Lower lobe of right lung (tissue), 2 donors: ENCODE results near the gene KXD1. TPM values are rescaled to one million over a fixed set of nuclear protein-coding genes. Genes with fewer than 3 reads are reported as not detected.
"Not testable (repeated sequence)": the region's sequence is repeated elsewhere in the genome, so short reads cannot be mapped to it uniquely, and the experiment has no call there.

Experiments
- ATAC-seq, 2 donors: fragments of 200-7000 bp; cut with Tn5 transposase; one replicate each; pipeline ENCODE4 v1.9.1; 2020 to 2022; ENCODE audit warnings: mild to moderate bottlenecking in 2 of 2, moderate library complexity in 2 of 2
- DNase-seq: peaks from one replicate; pipeline ENCODE4 v3.0.0-alpha.2; 2020
- H3K27ac ChIP-seq: fragments of 200-600 bp; one replicate; pipeline ENCODE4 v1.8.0; 2022
- H3K27me3 ChIP-seq: fragments of 200-600 bp; one replicate; pipeline ENCODE4 v1.8.0; 2022; ENCODE audit warnings: low read depth
- H3K36me3 ChIP-seq: fragments of 200-600 bp; one replicate; pipeline ENCODE4 v1.8.0; 2022; ENCODE audit warnings: mild to moderate bottlenecking
- H3K4me1 ChIP-seq: fragments of 200-600 bp; one replicate; pipeline ENCODE4 v1.8.0; 2022
- H3K4me3 ChIP-seq: fragments of 200-600 bp; one replicate; pipeline ENCODE4 v1.8.0; 2022; ENCODE audit warnings: mild to moderate bottlenecking
- H3K9me3 ChIP-seq: fragments of 200-600 bp; one replicate; pipeline ENCODE4 v1.8.0; 2022
- CTCF ChIP-seq: fragments of 200-600 bp; IDR thresholded peaks from one replicate; pipeline ENCODE4 v1.8.0; 2022; ENCODE audit warnings: antibody characterized with exemption, mild to moderate bottlenecking
- intact Hi-C: fragments of 100-400 bp; cut with DNase I; formaldehyde crosslinking; loops from one replicate; pipeline ENCODE4 v1.11.0; 2022
- total RNA-seq: library from RNA; stranded (reverse); fragmentation: NEBNext Ultra II Directional; extraction: Animal tissue kit (Norgen Biotek cat#: 25700); gene quantifications from one replicate; pipeline ENCODE4 v1.2.1, GENCODE V29; 2021
- donor health status: DM: no; HTN: yes; CAD: no; lungs with severe emphysema.

Gene KXD1
- total RNA-seq, 1 donor from 2014 or later, result 71.9 TPM

GRCh38 chr19:18536475-18536874 is 21.2 kb upstream of the KXD1 start:
- ATAC-seq (no peak), DNase-seq (no peak)
- no peak overlapping the region for H3K4me3 ChIP-seq
- no peak overlapping the region for H3K27ac ChIP-seq
- H3K4me1 ChIP-seq, result peaks cover under 1% of the 10 kb centered on the region
- peaks cover 94% of the 10 kb centered on the region for H3K36me3 ChIP-seq
- no peaks in the 10 kb centered on the region for H3K9me3 ChIP-seq
- intact Hi-C loops, result no loop called here
- no peaks in the 10 kb centered on the region for H3K27me3 ChIP-seq
- no peak for TF ChIP-seq CTCF

GRCh38 chr19:18537431-18537830 is 20.2 kb upstream of the KXD1 start:
- no peaks in the 10 kb centered on the region for H3K27me3 ChIP-seq
- intact Hi-C loops, result no loop called here
- H3K4me3 ChIP-seq, result no peak overlapping the region
- DNase-seq (no peak), ATAC-seq (no peak)
- H3K36me3 ChIP-seq, result peaks cover 86% of the 10 kb centered on the region
- no peak overlapping the region for H3K27ac ChIP-seq
- no peak for TF ChIP-seq CTCF
- H3K9me3 ChIP-seq, result no peaks in the 10 kb centered on the region
- peaks cover 10% of the 10 kb centered on the region for H3K4me1 ChIP-seq

GRCh38 chr19:18538115-18538514 is 19.6 kb upstream of the KXD1 start:
- Histone ChIP-seq H3K27me3 (no peaks in the 10 kb centered on the region), H3K9me3 (no peaks in the 10 kb centered on the region), H3K36me3 (peaks cover 79% of the 10 kb centered on the region), H3K4me1 (peaks cover 12% of the 10 kb centered on the region), H3K4me3 (no peak overlapping the region), H3K27ac (no peak overlapping the region)
- no peak for TF ChIP-seq CTCF
- intact Hi-C loops, result no loop called here
- no peak for DNase-seq
- ATAC-seq, result no peak

GRCh38 chr19:18539372-18539771 is 18.3 kb upstream of the KXD1 start:
- Histone ChIP-seq H3K27ac (no peak overlapping the region), H3K36me3 (peaks cover 69% of the 10 kb centered on the region), H3K9me3 (no peaks in the 10 kb centered on the region), H3K4me1 (peaks cover 18% of the 10 kb centered on the region), H3K4me3 (no peak overlapping the region), H3K27me3 (no peaks in the 10 kb centered on the region)
- intact Hi-C loops, result no loop called here
- ATAC-seq (no peak), DNase-seq (no peak)
- no peak for TF ChIP-seq CTCF

GRCh38 chr19:18540200-18540599 is 17.5 kb upstream of the KXD1 start:
- H3K4me3 ChIP-seq, H3K27ac ChIP-seq, ATAC-seq, H3K9me3 ChIP-seq, intact Hi-C loops, DNase-seq, H3K27me3 ChIP-seq: not testable (repeated sequence)
- H3K4me1 ChIP-seq, result peaks cover 18% of the 10 kb centered on the region
- peaks cover 62% of the 10 kb centered on the region for H3K36me3 ChIP-seq

GRCh38 chr19:18541258-18541991 is 16.2 kb upstream of the KXD1 start:
- no peak for TF ChIP-seq CTCF
- Histone ChIP-seq H3K9me3 (no peaks in the 10 kb centered on the region), H3K36me3 (peaks cover 52% of the 10 kb centered on the region), H3K4me1 (peaks cover 18% of the 10 kb centered on the region), H3K27me3 (no peaks in the 10 kb centered on the region), H3K4me3 (no peak overlapping the region), H3K27ac (no peak overlapping the region)
- intact Hi-C loops, result no loop called here
- no peak for DNase-seq
- no peak for ATAC-seq
